Panc1 (cell line): ENCODE measurements around the gene HCFC1R1. TPM values are rescaled to one million over a fixed set of nuclear protein-coding genes. Genes with fewer than 3 reads are reported as not detected.

Experiments
- ATAC-seq: fragments of 200-7000 bp; cut with Tn5 transposase; 2 replicates; pipeline ENCODE4 v1.9.1; 2020; ENCODE audit warnings: mild to moderate bottlenecking, moderate library complexity
- BruUV-seq: library from RNA; stranded (reverse); fragments of 400-500 nt; replicated peaks from 2 replicates; lab custom pipeline; 2021; lab: Mats Ljungman, UMichigan
- CTCF ChIA-PET: fragments of 300-600 bp; sonication (Branson Sonifier 250); formaldehyde crosslinking; loops from one replicate; lab custom pipeline; 2022; ENCODE audit warnings: antibody characterized with exemption; lab: Charles Lee
- POLR2A ChIA-PET: fragments of 300-600 bp; sonication (Branson Sonifier 250); formaldehyde crosslinking; loops from one replicate; lab custom pipeline; 2022; ENCODE audit warnings: antibody characterized with exemption; lab: Charles Lee
- DNase-seq: peaks from one replicate; pipeline ENCODE4 v3.0.0-alpha.2; 2010; ENCODE audit warnings: low read depth, low spot score
- H3K27ac ChIP-seq: 2 replicates; pipeline ENCODE4 v1.5.1; 2011; ENCODE audit warnings: mild to moderate bottlenecking, low read length, inconsistent platforms
- H3K27me3 ChIP-seq: fragments of 200-500 bp; sonication (Bioruptor generic); 2 replicates; pipeline ENCODE4 v1.6.0; 2014; ENCODE audit warnings: low read length, inconsistent platforms; ENCODE audit not compliant: control insufficient read depth, insufficient read depth
- H3K36me3 ChIP-seq: fragments of 200-500 bp; sonication (Bioruptor generic); 2 replicates; pipeline ENCODE4 v1.5.1; 2014; ENCODE audit warnings: inconsistent platforms, mild to moderate bottlenecking, low read length, moderate library complexity; ENCODE audit not compliant: control insufficient read depth, insufficient read depth
- H3K4me1 ChIP-seq: 2 replicates; pipeline ENCODE4 v1.5.1; 2011; ENCODE audit warnings: inconsistent platforms, mild to moderate bottlenecking, low read length, moderate library complexity; ENCODE audit not compliant: control insufficient read depth, insufficient read depth
- H3K4me3 ChIP-seq, 2 experiments: 2 replicates each; pipeline ENCODE4 v1.5.1; 2011 to 2012; ENCODE audit warnings: low read depth in 2 of 2, low read length in 2 of 2, mild to moderate bottlenecking in 2 of 2, inconsistent platforms in 1 of 2, moderate library complexity in 1 of 2
- H3K9me3 ChIP-seq: fragments of 200-500 bp; sonication (Bioruptor generic); 2 replicates; pipeline ENCODE4 v1.5.1; 2014; ENCODE audit warnings: low read depth, mild to moderate bottlenecking, inconsistent platforms, low read length, moderate library complexity; ENCODE audit not compliant: control insufficient read depth, insufficient read depth
- CTCF ChIP-seq: fragments of 450-650 bp; IDR thresholded peaks from 2 replicates; pipeline ENCODE4 v1.5.1; 2017; ENCODE audit warnings: mild to moderate bottlenecking
- POLR2AphosphoS5 ChIP-seq: IDR thresholded peaks from 2 replicates; pipeline ENCODE4 v1.6.1; 2012; ENCODE audit warnings: mild to moderate bottlenecking, low read depth, low read length, moderate library complexity
- SIN3A ChIP-seq: IDR thresholded peaks from 2 replicates; pipeline ENCODE4 v1.6.1; 2012; ENCODE audit warnings: low read depth, mild to moderate bottlenecking, low read length, moderate library complexity, borderline replicate concordance; ENCODE audit not compliant: insufficient read depth
- TCF7L2 ChIP-seq: IDR thresholded peaks from 2 replicates; pipeline ENCODE4 v1.6.1; 2011; ENCODE audit warnings: mild to moderate bottlenecking, low read depth, low read length, inconsistent platforms
- in situ Hi-C: cut with HindIII; loops from 2 replicates; pipeline ENCODE4 v1.10.0; 2016; ENCODE audit warnings: low sequenced_read_pairs, low pct_unique_long_range_greater_than_20kb
- intact Hi-C: fragments of 100-400 bp; cut with micrococcal nuclease; formaldehyde crosslinking; loops from one replicate; pipeline ENCODE4 v1.10.0; 2022; ENCODE audit not compliant: unreplicated experiment
- total RNA-seq: library from RNA; stranded (reverse); gene quantifications from one replicate; pipeline ENCODE4 v1.2.1, GENCODE V29; 2021; ENCODE audit not compliant: unreplicated experiment
- TF ChIP-seq, protein P1 (sequence below), 2 experiments: IDR thresholded peaks; 2 replicates each; pipeline ENCODE4 v1.6.1; 2011 to 2012; ENCODE audit warnings: low read depth in 2 of 2, control low read depth in 1 of 2, low read length in 1 of 2, mild to moderate bottlenecking in 1 of 2, moderate library complexity in 1 of 2; ENCODE audit not compliant: insufficient read depth in 1 of 2

Gene HCFC1R1
- total RNA-seq, 1 experiment from 2014 or later = 67.3 TPM

DNA sequence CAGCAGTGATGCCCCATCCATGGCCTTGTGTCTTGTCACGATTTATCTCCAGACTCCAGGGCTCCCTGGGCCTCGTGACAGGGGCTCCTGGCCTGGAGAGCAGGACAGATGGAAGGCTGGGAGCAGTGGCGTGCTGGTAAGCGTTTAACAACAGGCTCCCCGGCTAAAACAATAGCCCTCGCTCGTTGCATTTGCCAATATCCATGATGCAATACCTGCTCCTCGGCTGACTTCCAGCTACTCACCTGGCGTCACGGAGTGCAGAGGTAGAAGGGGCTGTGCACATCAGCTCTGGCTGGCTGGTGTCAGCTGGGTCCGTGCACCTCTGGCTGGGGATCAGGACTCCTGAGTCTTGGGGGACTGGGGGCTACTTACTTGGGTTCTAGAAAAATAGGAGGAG, 14.5 kb upstream of the HCFC1R1 start:
- ChIA-PET POLR2A (no interaction called here), CTCF (no interaction called here)
- Histone ChIP-seq H3K36me3 (peaks cover 3% of the 10 kb centered on the region; the same call in 1 of the 2 replicates), H3K27me3 (no peaks in the 10 kb centered on the region; the same call in 1 of the 2 replicates), H3K27ac (no peak overlapping the region), H3K4me3 (no peak overlapping the region), H3K9me3 (no peaks in the 10 kb centered on the region), H3K4me1 (no peaks in the 10 kb centered on the region)
- no TSS peak for BruUV-seq
- no peak for TF ChIP-seq CTCF
- TF ChIP-seq TCF7L2 = no peak
- no peak for TF ChIP-seq POLR2AphosphoS5
- TF ChIP-seq SIN3A = no peak
- TF ChIP-seq, protein P1, sequence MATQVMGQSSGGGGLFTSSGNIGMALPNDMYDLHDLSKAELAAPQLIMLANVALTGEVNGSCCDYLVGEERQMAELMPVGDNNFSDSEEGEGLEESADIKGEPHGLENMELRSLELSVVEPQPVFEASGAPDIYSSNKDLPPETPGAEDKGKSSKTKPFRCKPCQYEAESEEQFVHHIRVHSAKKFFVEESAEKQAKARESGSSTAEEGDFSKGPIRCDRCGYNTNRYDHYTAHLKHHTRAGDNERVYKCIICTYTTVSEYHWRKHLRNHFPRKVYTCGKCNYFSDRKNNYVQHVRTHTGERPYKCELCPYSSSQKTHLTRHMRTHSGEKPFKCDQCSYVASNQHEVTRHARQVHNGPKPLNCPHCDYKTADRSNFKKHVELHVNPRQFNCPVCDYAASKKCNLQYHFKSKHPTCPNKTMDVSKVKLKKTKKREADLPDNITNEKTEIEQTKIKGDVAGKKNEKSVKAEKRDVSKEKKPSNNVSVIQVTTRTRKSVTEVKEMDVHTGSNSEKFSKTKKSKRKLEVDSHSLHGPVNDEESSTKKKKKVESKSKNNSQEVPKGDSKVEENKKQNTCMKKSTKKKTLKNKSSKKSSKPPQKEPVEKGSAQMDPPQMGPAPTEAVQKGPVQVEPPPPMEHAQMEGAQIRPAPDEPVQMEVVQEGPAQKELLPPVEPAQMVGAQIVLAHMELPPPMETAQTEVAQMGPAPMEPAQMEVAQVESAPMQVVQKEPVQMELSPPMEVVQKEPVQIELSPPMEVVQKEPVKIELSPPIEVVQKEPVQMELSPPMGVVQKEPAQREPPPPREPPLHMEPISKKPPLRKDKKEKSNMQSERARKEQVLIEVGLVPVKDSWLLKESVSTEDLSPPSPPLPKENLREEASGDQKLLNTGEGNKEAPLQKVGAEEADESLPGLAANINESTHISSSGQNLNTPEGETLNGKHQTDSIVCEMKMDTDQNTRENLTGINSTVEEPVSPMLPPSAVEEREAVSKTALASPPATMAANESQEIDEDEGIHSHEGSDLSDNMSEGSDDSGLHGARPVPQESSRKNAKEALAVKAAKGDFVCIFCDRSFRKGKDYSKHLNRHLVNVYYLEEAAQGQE (IDR thresholded peaks at IDR 0.05; ENCODE audit: insufficient read depth in 1 of 2, low read depth in 2 of 2, low read length in 1 of 2) = no peak
- ATAC-seq (peak; percentile 47; the same call in 1 of the 2 replicates), DNase-seq (no peak)
- intact Hi-C loops = no loop called here
- in situ Hi-C loops = no loop called here

GRCh38 chr16:3036726-3037315, 13.1 kb upstream of the HCFC1R1 start, which contains the start of gene BICDL2:
Gene BICDL2 (minus strand): TSS chr16:3036944. CDS start chr16:3035496, 1,448 bp downstream.
- DNase-seq = no peak
- POLR2A ChIA-PET = interaction anchor here (0.7 kb wide), 1 partner anchor 73 kb away, joined by 8 read pairs; the partner anchor contains the start of gene KREMEN2

More at GRCh38 chr16:3036726-3037315, 13.1 kb upstream of the HCFC1R1 start, which contains the start of gene BICDL2:
- intact Hi-C loops (no loop called here), in situ Hi-C loops (no loop called here)
- TF ChIP-seq CTCF = no peak
- no peak for TF ChIP-seq SIN3A
- TF ChIP-seq, protein P1 (IDR thresholded peaks at IDR 0.05; ENCODE audit: insufficient read depth in 1 of 2, low read depth in 2 of 2, low read length in 1 of 2) = no peak
- TF ChIP-seq TCF7L2 = no peak
- Histone ChIP-seq H3K9me3 (no peaks in the 10 kb centered on the region), H3K4me3 (peak within 1 kb of the TSS in 1 of 2 experiments; percentile 30; a peak in 2 of 4 replicates), H3K27ac (no peak within 1 kb of the TSS), H3K4me1 (no peaks in the 10 kb centered on the region), H3K27me3 (no peaks in the 10 kb centered on the region; the same call in 1 of the 2 replicates), H3K36me3 (peaks cover 3% of the 10 kb centered on the region; the same call in 1 of the 2 replicates)
- CTCF ChIA-PET = no interaction called here
- BruUV-seq = no TSS peak
- no peak for ATAC-seq
